Neural cell (in vitro differentiated cells): ENCODE data around the gene PLEKHA7. TPM values are rescaled to one million over a fixed set of nuclear protein-coding genes. Genes with fewer than 3 reads are reported as not detected.
"Not testable (repeated sequence)": the region's sequence is repeated elsewhere in the genome, so short reads cannot be mapped to it uniquely, and the experiment has no call there.

Source experiments
- H2AFZ ChIP-seq: fragments of 200-600, 300-800 bp; sonication (generic), shearing (Covaris generic); 2 replicates; pipeline ENCODE4 v1.6.0; 2014; ENCODE audit warnings: low read depth, mild to moderate bottlenecking, antibody characterized with exemption, low read length, moderate library complexity
- H3F3A ChIP-seq: fragments of 200-600 bp; shearing (Covaris generic); 2 replicates; pipeline ENCODE4 v1.6.1; 2016; ENCODE audit warnings: mild to moderate bottlenecking, moderate library complexity, mixed read lengths, antibody characterized with exemption, low read length; ENCODE audit not compliant: insufficient read depth, poor library complexity, severe bottlenecking
- H3K27ac ChIP-seq: fragments of 200-600, 300-800 bp; sonication (generic), shearing (Covaris generic); 2 replicates; pipeline ENCODE4 v1.5.1; 2014; ENCODE audit warnings: mild to moderate bottlenecking, low read length, moderate library complexity
- H3K27me3 ChIP-seq: fragments of 300-800, 200-600 bp; sonication (generic), shearing (Covaris generic); 2 replicates; pipeline ENCODE4 v1.6.0; 2014; ENCODE audit warnings: mild to moderate bottlenecking, low read depth, low read length, moderate library complexity; ENCODE audit not compliant: insufficient read depth
- H3K36me3 ChIP-seq: fragments of 300-800, 200-600 bp; sonication (generic), shearing (Covaris generic); 2 replicates; pipeline ENCODE4 v1.5.1; 2014; ENCODE audit warnings: mild to moderate bottlenecking, antibody characterized with exemption, low read length, moderate library complexity; ENCODE audit not compliant: insufficient read depth
- H3K4me2 ChIP-seq: fragments of 300-800, 200-600 bp; sonication (generic), shearing (Covaris generic); 2 replicates; pipeline ENCODE4 v1.6.0; 2014; ENCODE audit warnings: mild to moderate bottlenecking, low read length
- H3K4me3 ChIP-seq: fragments of 300-800, 200-600 bp; sonication (generic), shearing (Covaris generic); 2 replicates; pipeline ENCODE4 v1.5.1; 2014; ENCODE audit warnings: mild to moderate bottlenecking, low read length, moderate library complexity
- H3K79me2 ChIP-seq: fragments of 200-600 bp; shearing (Covaris generic); replicated peaks from 2 replicates; pipeline ENCODE4 v1.6.0; 2014; ENCODE audit warnings: mild to moderate bottlenecking, low read length, moderate library complexity; ENCODE audit not compliant: insufficient read depth
- H3K9ac ChIP-seq: fragments of 300-800, 200-600 bp; sonication (generic), shearing (Covaris generic); 2 replicates; pipeline ENCODE4 v1.6.1; 2016; ENCODE audit warnings: mild to moderate bottlenecking, low read length, mixed read lengths
- H3K9me2 ChIP-seq: fragments of 200-600 bp; shearing (Covaris generic); 2 replicates; pipeline ENCODE4 v1.6.1; 2016; ENCODE audit warnings: mild to moderate bottlenecking, low read length, mixed read lengths; ENCODE audit not compliant: insufficient read depth
- H3K9me3 ChIP-seq: fragments of 200-600, 300-800 bp; sonication (generic), shearing (Covaris generic); 2 replicates; pipeline ENCODE4 v1.6.1; 2016; ENCODE audit warnings: mild to moderate bottlenecking, mixed run types, low read length, moderate library complexity, mixed read lengths
- H4K20me1 ChIP-seq: fragments of 200-600 bp; shearing (Covaris generic); 2 replicates; pipeline ENCODE4 v1.6.1; 2016; ENCODE audit warnings: mild to moderate bottlenecking, mixed run types; ENCODE audit not compliant: insufficient read depth
- EP300 ChIP-seq: fragments of 450-650 bp; conservative IDR thresholded peaks from 2 replicates; pipeline ENCODE4 v1.6.1; 2014; ENCODE audit warnings: antibody characterized with exemption, mild to moderate bottlenecking, moderate library complexity; ENCODE audit not compliant: poor library complexity, severe bottlenecking
- EZH2 ChIP-seq: fragments of 200-600, 300-800 bp; shearing (Covaris generic), sonication (generic); IDR thresholded peaks from 2 replicates; pipeline ENCODE4 v1.6.1; 2014; ENCODE audit warnings: antibody characterized with exemption, low read length, borderline replicate concordance, mild to moderate bottlenecking; ENCODE audit not compliant: insufficient read depth, poor library complexity, severe bottlenecking
- MXI1 ChIP-seq: fragments of 450-650 bp; conservative IDR thresholded peaks from 2 replicates; pipeline ENCODE4 v1.6.1; 2014; ENCODE audit warnings: antibody characterized with exemption, mild to moderate bottlenecking; ENCODE audit not compliant: poor library complexity, severe bottlenecking
- POLR2AphosphoS5 ChIP-seq: IDR thresholded peaks from 2 replicates; pipeline ENCODE4 v1.6.1; 2012
- RAD21 ChIP-seq: fragments of 450-650 bp; conservative IDR thresholded peaks from 2 replicates; pipeline ENCODE4 v1.6.1; 2014; ENCODE audit warnings: antibody characterized with exemption, mild to moderate bottlenecking, moderate library complexity
- SMC3 ChIP-seq: fragments of 450-650 bp; conservative IDR thresholded peaks from 2 replicates; pipeline ENCODE4 v1.6.1; 2014; ENCODE audit warnings: antibody characterized with exemption, mild to moderate bottlenecking, moderate library complexity; ENCODE audit not compliant: poor library complexity
- TAF1 ChIP-seq: IDR thresholded peaks from 2 replicates; pipeline ENCODE4 v1.6.1; 2012; ENCODE audit warnings: low read depth
- polyA plus RNA-seq: library from polyadenylated mRNA; depleted of rRNA; stranded (reverse); fragments of >200 nt; gene quantifications from 2 replicates; pipeline ENCODE4 v1.2.3, GENCODE V29; 2014
- TF ChIP-seq, protein P1 (sequence below): IDR thresholded peaks from 2 replicates; pipeline ENCODE4 v1.6.1; 2012; ENCODE audit warnings: borderline replicate concordance
- TF ChIP-seq, protein P2 (sequence below): fragments of 450-650 bp; IDR thresholded peaks from 2 replicates; pipeline ENCODE4 v1.5.1; 2014; ENCODE audit warnings: antibody characterized with exemption, mild to moderate bottlenecking, moderate library complexity; ENCODE audit not compliant: poor library complexity, severe bottlenecking

PLEKHA7 gene
- polyA plus RNA-seq, 1 donor from 2014 or later: 45.7 TPM

DNA sequence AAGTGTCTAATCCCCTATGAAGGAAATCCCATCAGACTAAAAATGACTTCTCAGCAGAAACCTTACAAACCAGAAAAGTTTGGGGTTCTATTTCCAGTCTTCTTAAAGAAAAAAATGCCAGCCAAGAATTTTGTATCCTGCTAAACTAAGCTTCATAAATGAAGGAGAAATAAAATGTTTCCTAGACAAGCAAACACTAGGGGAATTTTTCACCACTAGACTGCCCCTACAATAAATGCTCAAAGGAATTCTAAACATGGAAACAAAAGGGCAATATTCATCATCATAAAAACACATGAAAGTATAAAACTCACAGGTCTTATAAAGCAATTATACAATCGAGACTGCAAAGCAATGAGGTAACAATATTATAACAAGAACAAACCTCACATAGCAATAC, 124.3 kb downstream of the PLEKHA7 start:
- H3K4me2 ChIP-seq: no peak overlapping the region
- no peak overlapping the region for H3K9ac ChIP-seq
- no peak overlapping the region for H3K27ac ChIP-seq
- H3K36me3 ChIP-seq: no peaks in the 10 kb centered on the region
- no peaks in the 10 kb centered on the region for H3K9me3 ChIP-seq
- no peaks in the 10 kb centered on the region for H4K20me1 ChIP-seq
- no peak for TF ChIP-seq TAF1
- TF ChIP-seq, protein P1, sequence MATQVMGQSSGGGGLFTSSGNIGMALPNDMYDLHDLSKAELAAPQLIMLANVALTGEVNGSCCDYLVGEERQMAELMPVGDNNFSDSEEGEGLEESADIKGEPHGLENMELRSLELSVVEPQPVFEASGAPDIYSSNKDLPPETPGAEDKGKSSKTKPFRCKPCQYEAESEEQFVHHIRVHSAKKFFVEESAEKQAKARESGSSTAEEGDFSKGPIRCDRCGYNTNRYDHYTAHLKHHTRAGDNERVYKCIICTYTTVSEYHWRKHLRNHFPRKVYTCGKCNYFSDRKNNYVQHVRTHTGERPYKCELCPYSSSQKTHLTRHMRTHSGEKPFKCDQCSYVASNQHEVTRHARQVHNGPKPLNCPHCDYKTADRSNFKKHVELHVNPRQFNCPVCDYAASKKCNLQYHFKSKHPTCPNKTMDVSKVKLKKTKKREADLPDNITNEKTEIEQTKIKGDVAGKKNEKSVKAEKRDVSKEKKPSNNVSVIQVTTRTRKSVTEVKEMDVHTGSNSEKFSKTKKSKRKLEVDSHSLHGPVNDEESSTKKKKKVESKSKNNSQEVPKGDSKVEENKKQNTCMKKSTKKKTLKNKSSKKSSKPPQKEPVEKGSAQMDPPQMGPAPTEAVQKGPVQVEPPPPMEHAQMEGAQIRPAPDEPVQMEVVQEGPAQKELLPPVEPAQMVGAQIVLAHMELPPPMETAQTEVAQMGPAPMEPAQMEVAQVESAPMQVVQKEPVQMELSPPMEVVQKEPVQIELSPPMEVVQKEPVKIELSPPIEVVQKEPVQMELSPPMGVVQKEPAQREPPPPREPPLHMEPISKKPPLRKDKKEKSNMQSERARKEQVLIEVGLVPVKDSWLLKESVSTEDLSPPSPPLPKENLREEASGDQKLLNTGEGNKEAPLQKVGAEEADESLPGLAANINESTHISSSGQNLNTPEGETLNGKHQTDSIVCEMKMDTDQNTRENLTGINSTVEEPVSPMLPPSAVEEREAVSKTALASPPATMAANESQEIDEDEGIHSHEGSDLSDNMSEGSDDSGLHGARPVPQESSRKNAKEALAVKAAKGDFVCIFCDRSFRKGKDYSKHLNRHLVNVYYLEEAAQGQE: no peak
- TF ChIP-seq SMC3: no peak
- no peak for TF ChIP-seq POLR2AphosphoS5
- TF ChIP-seq EZH2: no peak
- TF ChIP-seq EP300: no peak
- TF ChIP-seq RAD21: no peak
- no peak for TF ChIP-seq MXI1
- TF ChIP-seq, protein P2, sequence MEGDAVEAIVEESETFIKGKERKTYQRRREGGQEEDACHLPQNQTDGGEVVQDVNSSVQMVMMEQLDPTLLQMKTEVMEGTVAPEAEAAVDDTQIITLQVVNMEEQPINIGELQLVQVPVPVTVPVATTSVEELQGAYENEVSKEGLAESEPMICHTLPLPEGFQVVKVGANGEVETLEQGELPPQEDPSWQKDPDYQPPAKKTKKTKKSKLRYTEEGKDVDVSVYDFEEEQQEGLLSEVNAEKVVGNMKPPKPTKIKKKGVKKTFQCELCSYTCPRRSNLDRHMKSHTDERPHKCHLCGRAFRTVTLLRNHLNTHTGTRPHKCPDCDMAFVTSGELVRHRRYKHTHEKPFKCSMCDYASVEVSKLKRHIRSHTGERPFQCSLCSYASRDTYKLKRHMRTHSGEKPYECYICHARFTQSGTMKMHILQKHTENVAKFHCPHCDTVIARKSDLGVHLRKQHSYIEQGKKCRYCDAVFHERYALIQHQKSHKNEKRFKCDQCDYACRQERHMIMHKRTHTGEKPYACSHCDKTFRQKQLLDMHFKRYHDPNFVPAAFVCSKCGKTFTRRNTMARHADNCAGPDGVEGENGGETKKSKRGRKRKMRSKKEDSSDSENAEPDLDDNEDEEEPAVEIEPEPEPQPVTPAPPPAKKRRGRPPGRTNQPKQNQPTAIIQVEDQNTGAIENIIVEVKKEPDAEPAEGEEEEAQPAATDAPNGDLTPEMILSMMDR: no peak
- peaks cover 8% of the 10 kb centered on the region for H3F3A ChIP-seq
- H2AFZ ChIP-seq: no peak overlapping the region
- H3K4me3 ChIP-seq: no peak overlapping the region
- no peaks in the 10 kb centered on the region for H3K9me2 ChIP-seq
- H3K27me3 ChIP-seq: no peaks in the 10 kb centered on the region
- peaks cover 32% of the 10 kb centered on the region for H3K79me2 ChIP-seq

DNA sequence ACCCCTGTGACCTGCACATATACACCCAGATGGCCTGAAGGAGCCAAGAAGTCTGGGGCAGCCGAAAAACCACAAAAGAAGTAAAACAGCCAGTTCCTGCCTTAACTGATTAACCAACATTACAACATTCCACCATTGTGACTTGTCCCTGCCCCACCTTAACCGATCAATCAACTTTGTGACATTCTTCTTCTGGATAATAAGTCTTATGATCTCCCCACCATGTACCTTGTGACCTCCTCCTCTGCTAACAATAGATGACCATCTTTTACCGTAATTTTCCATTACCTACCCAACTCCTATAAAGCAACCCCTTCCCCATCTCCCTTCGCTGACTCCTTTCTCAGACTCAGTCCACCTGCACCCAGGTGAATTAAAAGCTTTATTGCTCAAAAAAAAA, 125.2 kb downstream of the PLEKHA7 start:
- H4K20me1 ChIP-seq, H3F3A ChIP-seq, H3K9me2 ChIP-seq, H3K27ac ChIP-seq, H3K27me3 ChIP-seq, H3K4me3 ChIP-seq, H3K9me3 ChIP-seq, H3K9ac ChIP-seq, H2AFZ ChIP-seq, H3K4me2 ChIP-seq, H3K36me3 ChIP-seq: not testable (repeated sequence)
- H3K79me2 ChIP-seq: peaks cover 23% of the 10 kb centered on the region

DNA sequence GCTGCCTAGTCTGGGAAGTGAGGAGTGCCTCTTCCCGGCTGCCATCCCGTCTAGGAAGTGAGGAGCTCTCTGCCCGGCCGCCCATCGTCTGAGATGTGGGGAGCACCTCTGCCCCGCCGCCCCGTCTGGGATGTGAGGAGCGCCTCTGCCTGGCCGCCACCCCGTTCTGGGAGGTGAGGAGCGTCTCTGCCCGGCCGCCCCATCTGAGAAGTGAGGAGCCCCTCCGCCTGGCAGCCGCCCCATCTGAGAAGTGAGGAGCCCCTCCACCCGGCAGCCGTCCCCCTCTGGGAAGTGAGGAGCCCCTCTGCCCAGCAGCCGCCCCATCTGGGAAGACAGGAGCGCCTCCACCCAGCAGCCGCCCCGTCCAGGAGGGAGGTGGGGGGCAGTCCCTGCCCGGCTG, 126.3 kb downstream of the PLEKHA7 start:
- H3K4me3 ChIP-seq, H3K27ac ChIP-seq, H3K36me3 ChIP-seq, H3K4me2 ChIP-seq, H3K9ac ChIP-seq, H3K27me3 ChIP-seq, H3F3A ChIP-seq, H2AFZ ChIP-seq, H3K9me2 ChIP-seq, H3K9me3 ChIP-seq, H4K20me1 ChIP-seq: not testable (repeated sequence)
- H3K79me2 ChIP-seq: peaks cover 12% of the 10 kb centered on the region
